DND-41 (cell line): ENCODE measurements around the gene TMEM94.

Source experiments
- CTCF ChIP-seq: IDR thresholded peaks from 2 replicates; pipeline ENCODE4 v1.5.1; 2012; ENCODE audit warnings: borderline replicate concordance, low read length, moderate library complexity, mild to moderate bottlenecking; ENCODE audit not compliant: poor library complexity, severe bottlenecking; ENCODE audit errors: extremely low read depth
- EZH2 ChIP-seq: IDR thresholded peaks from 3 replicates; pipeline ENCODE4 v1.6.1; 2012; ENCODE audit warnings: borderline replicate concordance, low read depth, mild to moderate bottlenecking, moderate library complexity, low read length, inconsistent platforms; ENCODE audit not compliant: severe bottlenecking

- TF ChIP-seq CTCF = no peak
- TF ChIP-seq EZH2 = no peak
Observed at GRCh38 chr17:75471207-75471606, 14.8 kb downstream of the TMEM94 start.
